Liver (tissue), 9 donors: ENCODE measurements around the gene DHRS2. TPM values are rescaled to one million over a fixed set of nuclear protein-coding genes. Genes with fewer than 3 reads are reported as not detected.

Source experiments
- DNase-seq: peaks from one replicate; pipeline ENCODE4 v3.0.0-alpha.2; 2017; ENCODE audit warnings: low spot score
- H3K27ac ChIP-seq, 2 donors: one replicate each; pipeline ENCODE4 v1.7.0; 2013; ENCODE audit warnings: inconsistent platforms in 2 of 2, low read length in 2 of 2, control low read depth in 1 of 2, low read depth in 1 of 2, mild to moderate bottlenecking in 1 of 2
- H3K27me3 ChIP-seq, 4 donors: one replicate each; pipeline versions ENCODE4 v1.6.1 to v1.7.0; 2013; ENCODE audit warnings: low read length in 3 of 4, inconsistent platforms in 1 of 4, mild to moderate bottlenecking in 1 of 4, moderate library complexity in 1 of 4; ENCODE audit not compliant: control insufficient read depth in 4 of 4, insufficient read depth in 4 of 4
- H3K36me3 ChIP-seq, 4 donors: one replicate each; pipeline versions ENCODE4 v1.6.1 to v1.7.0; 2013; ENCODE audit warnings: low read length in 3 of 4, mild to moderate bottlenecking in 3 of 4, low read depth in 1 of 4, moderate library complexity in 1 of 4; ENCODE audit not compliant: control insufficient read depth in 4 of 4, insufficient read depth in 3 of 4
- H3K4me1 ChIP-seq, 4 donors: one replicate each; pipeline versions ENCODE4 v1.6.1 to v1.7.0; 2013; ENCODE audit warnings: low read length in 3 of 4, mild to moderate bottlenecking in 3 of 4, moderate library complexity in 1 of 4; ENCODE audit not compliant: control insufficient read depth in 4 of 4, insufficient read depth in 4 of 4
- H3K4me3 ChIP-seq, 3 donors: one replicate each; pipeline versions ENCODE4 v1.6.1 to v1.7.0; 2013; ENCODE audit warnings: low read length in 3 of 3, control low read depth in 1 of 3, low read depth in 1 of 3, mild to moderate bottlenecking in 1 of 3
- H3K9ac ChIP-seq, 2 donors: one replicate each; pipeline ENCODE4 v1.7.0; 2013; ENCODE audit warnings: low read length in 2 of 2, mild to moderate bottlenecking in 2 of 2, moderate library complexity in 2 of 2, control low read depth in 1 of 2, low read depth in 1 of 2
- H3K9me3 ChIP-seq, 4 donors: one replicate each; pipeline versions ENCODE4 v1.6.1 to v1.7.0; 2013; ENCODE audit warnings: low read length in 3 of 4; ENCODE audit not compliant: control insufficient read depth in 4 of 4
- EGR1 ChIP-seq, 2 donors: IDR thresholded peaks; 2 replicates each; pipeline ENCODE4 v1.6.1; 2016 to 2018; ENCODE audit warnings: antibody characterized with exemption in 2 of 2, low read depth in 2 of 2
- FOXA1 ChIP-seq: IDR thresholded peaks from 2 replicates; pipeline ENCODE4 v1.6.1; 2016; ENCODE audit warnings: antibody characterized with exemption
- FOXA2 ChIP-seq: IDR thresholded peaks from 2 replicates; pipeline ENCODE4 v1.6.1; 2016; ENCODE audit warnings: antibody characterized with exemption
- GABPA ChIP-seq, 2 donors: IDR thresholded peaks in 1 of 2; conservative IDR thresholded peaks in 1 of 2; 2 replicates each; pipeline ENCODE4 v1.6.1; 2016; ENCODE audit warnings: antibody characterized with exemption in 2 of 2, mild to moderate bottlenecking in 1 of 2, moderate library complexity in 1 of 2
- HNF4A ChIP-seq, 2 donors: conservative IDR thresholded peaks; 2 replicates each; pipeline ENCODE4 v1.6.1; 2016; ENCODE audit warnings: antibody characterized with exemption in 2 of 2, mild to moderate bottlenecking in 2 of 2
- HNF4G ChIP-seq: IDR thresholded peaks from 2 replicates; pipeline ENCODE4 v1.6.1; 2016; ENCODE audit warnings: antibody characterized with exemption
- JUND ChIP-seq, 2 donors: IDR thresholded peaks; 2 replicates each; pipeline ENCODE4 v1.6.1; 2016; ENCODE audit warnings: antibody characterized with exemption in 2 of 2
- RAD21 ChIP-seq, 2 donors: IDR thresholded peaks; 2 replicates each; pipeline ENCODE4 v1.6.1; 2016; ENCODE audit warnings: antibody characterized with exemption in 2 of 2, mild to moderate bottlenecking in 2 of 2
- RXRA ChIP-seq, 2 donors: IDR thresholded peaks; 2 replicates each; pipeline ENCODE4 v1.6.1; 2017 to 2018; ENCODE audit warnings: antibody characterized with exemption in 2 of 2, mild to moderate bottlenecking in 1 of 2
- SP1 ChIP-seq: IDR thresholded peaks from 2 replicates; pipeline ENCODE4 v1.6.1; 2018; ENCODE audit warnings: antibody characterized with exemption, mild to moderate bottlenecking
- TAF1 ChIP-seq: conservative IDR thresholded peaks from 2 replicates; pipeline ENCODE4 v1.6.1; 2016; ENCODE audit warnings: antibody characterized with exemption, mild to moderate bottlenecking
- YY1 ChIP-seq: IDR thresholded peaks from 2 replicates; pipeline ENCODE4 v1.6.1; 2016; ENCODE audit warnings: antibody characterized with exemption, mild to moderate bottlenecking
- WGBS: extraction: QIAGEN DNeasy Blood & Tissue Kit; methylation state at CpG from one replicate; pipeline ENCODE4 v1.1.7; 2013; 5-methylcytosine and 5-hydroxymethylcytosine counted together
- polyA plus RNA-seq, 2 donors: library from polyadenylated mRNA; stranded (reverse) in 1 of 2; unstranded in 1 of 2; fragments of 200-250 nt in 1 of 2; fragments of >200 nt in 1 of 2; fragmentation: Nextera tagmentation in 1 of 2; extraction: Ambion mirVana in 1 of 2; gene quantifications; one replicate each; pipeline versions ENCODE4 v1.2.1 to v1.2.3, GENCODE V29; 2013 to 2015
- total RNA-seq, 2 donors: library from RNA; depleted of rRNA; stranded (reverse); fragments of >200 nt; gene quantifications; one replicate each; pipeline ENCODE4 v1.2.3, GENCODE V29; 2014
- TF ChIP-seq, protein P1 (sequence below): fragments of 150-350 bp; IDR thresholded peaks from 2 replicates; pipeline ENCODE4 v1.5.1; 2017; ENCODE audit warnings: improper control_type of control experiment, low read depth, low read length; ENCODE audit not compliant: missing input control
- TF ChIP-seq, protein P2 (sequence below): IDR thresholded peaks from 2 replicates; pipeline ENCODE4 v1.6.1; 2016; ENCODE audit warnings: antibody characterized with exemption
- TF ChIP-seq, protein P3 (sequence below): IDR thresholded peaks from 2 replicates; pipeline ENCODE4 v1.6.1; 2016; ENCODE audit warnings: antibody characterized with exemption, mild to moderate bottlenecking
- TF ChIP-seq, protein P4 (sequence below): IDR thresholded peaks from 2 replicates; pipeline ENCODE4 v1.6.1; 2016; ENCODE audit warnings: antibody characterized with exemption
- donor health status: healthy.
- donor health status: healthy.
- donor health status: healthy.
- donor health status: healthy.
- donor health status: healthy.

The DHRS2 gene
- total and polyA plus RNA-seq, 4 donors = 0.33 to 1.0 (median 0.62) TPM

DNA sequence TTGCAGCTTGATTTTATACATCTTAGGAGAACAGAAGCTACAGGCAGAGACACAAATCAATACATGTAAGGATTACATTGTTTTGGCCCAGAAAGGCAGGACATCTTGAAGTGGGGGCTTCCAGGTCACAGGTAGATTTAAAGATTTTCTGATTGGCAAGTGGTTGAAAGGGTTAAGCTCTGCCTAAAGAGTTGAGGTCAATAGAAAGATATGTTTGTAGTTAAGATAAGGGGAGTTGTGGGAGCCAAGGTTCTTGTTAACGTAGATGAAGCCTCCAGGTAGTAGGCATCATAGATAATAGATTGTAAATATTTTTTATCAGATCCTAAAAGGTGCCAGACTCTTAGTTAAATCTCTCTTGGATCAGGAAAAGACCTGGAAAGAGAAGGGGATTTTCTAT is 5.5 kb upstream of the DHRS2 start:
- peaks cover 0 to 8% (median 3%) of the 10 kb centered on the region in 4 donors for H3K4me1 ChIP-seq
- no peak overlapping the region for H3K4me3 ChIP-seq
- WGBS = 68% methylated on average over 1 of the region's 1 CpG
- H3K27ac ChIP-seq = no peak overlapping the region
- H3K27me3 ChIP-seq = no peaks in the 10 kb centered on the region
- no peak for TF ChIP-seq JUND (IDR thresholded peaks at IDR 0.05)
- TF ChIP-seq, protein P1, sequence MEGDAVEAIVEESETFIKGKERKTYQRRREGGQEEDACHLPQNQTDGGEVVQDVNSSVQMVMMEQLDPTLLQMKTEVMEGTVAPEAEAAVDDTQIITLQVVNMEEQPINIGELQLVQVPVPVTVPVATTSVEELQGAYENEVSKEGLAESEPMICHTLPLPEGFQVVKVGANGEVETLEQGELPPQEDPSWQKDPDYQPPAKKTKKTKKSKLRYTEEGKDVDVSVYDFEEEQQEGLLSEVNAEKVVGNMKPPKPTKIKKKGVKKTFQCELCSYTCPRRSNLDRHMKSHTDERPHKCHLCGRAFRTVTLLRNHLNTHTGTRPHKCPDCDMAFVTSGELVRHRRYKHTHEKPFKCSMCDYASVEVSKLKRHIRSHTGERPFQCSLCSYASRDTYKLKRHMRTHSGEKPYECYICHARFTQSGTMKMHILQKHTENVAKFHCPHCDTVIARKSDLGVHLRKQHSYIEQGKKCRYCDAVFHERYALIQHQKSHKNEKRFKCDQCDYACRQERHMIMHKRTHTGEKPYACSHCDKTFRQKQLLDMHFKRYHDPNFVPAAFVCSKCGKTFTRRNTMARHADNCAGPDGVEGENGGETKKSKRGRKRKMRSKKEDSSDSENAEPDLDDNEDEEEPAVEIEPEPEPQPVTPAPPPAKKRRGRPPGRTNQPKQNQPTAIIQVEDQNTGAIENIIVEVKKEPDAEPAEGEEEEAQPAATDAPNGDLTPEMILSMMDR = no peak
- TF ChIP-seq, protein P2, sequence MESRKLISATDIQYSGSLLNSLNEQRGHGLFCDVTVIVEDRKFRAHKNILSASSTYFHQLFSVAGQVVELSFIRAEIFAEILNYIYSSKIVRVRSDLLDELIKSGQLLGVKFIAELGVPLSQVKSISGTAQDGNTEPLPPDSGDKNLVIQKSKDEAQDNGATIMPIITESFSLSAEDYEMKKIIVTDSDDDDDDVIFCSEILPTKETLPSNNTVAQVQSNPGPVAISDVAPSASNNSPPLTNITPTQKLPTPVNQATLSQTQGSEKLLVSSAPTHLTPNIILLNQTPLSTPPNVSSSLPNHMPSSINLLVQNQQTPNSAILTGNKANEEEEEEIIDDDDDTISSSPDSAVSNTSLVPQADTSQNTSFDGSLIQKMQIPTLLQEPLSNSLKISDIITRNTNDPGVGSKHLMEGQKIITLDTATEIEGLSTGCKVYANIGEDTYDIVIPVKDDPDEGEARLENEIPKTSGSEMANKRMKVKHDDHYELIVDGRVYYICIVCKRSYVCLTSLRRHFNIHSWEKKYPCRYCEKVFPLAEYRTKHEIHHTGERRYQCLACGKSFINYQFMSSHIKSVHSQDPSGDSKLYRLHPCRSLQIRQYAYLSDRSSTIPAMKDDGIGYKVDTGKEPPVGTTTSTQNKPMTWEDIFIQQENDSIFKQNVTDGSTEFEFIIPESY = no peak
- no peak for TF ChIP-seq FOXA2
- no peak for TF ChIP-seq TAF1
- no peak for TF ChIP-seq GABPA (IDR thresholded peaks at IDR 0.05 in 1 of 2, conservative IDR thresholded peaks at IDR 0.05 in 1 of 2)
- no peak for TF ChIP-seq HNF4G
- TF ChIP-seq FOXA1 = no peak
- no peak for TF ChIP-seq YY1
- TF ChIP-seq, protein P3, sequence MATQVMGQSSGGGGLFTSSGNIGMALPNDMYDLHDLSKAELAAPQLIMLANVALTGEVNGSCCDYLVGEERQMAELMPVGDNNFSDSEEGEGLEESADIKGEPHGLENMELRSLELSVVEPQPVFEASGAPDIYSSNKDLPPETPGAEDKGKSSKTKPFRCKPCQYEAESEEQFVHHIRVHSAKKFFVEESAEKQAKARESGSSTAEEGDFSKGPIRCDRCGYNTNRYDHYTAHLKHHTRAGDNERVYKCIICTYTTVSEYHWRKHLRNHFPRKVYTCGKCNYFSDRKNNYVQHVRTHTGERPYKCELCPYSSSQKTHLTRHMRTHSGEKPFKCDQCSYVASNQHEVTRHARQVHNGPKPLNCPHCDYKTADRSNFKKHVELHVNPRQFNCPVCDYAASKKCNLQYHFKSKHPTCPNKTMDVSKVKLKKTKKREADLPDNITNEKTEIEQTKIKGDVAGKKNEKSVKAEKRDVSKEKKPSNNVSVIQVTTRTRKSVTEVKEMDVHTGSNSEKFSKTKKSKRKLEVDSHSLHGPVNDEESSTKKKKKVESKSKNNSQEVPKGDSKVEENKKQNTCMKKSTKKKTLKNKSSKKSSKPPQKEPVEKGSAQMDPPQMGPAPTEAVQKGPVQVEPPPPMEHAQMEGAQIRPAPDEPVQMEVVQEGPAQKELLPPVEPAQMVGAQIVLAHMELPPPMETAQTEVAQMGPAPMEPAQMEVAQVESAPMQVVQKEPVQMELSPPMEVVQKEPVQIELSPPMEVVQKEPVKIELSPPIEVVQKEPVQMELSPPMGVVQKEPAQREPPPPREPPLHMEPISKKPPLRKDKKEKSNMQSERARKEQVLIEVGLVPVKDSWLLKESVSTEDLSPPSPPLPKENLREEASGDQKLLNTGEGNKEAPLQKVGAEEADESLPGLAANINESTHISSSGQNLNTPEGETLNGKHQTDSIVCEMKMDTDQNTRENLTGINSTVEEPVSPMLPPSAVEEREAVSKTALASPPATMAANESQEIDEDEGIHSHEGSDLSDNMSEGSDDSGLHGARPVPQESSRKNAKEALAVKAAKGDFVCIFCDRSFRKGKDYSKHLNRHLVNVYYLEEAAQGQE = no peak
- no peak overlapping the region for H3K9ac ChIP-seq
- H3K36me3 ChIP-seq = no peaks in the 10 kb centered on the region
- H3K9me3 ChIP-seq = no peaks in the 10 kb centered on the region
- no peak for DNase-seq

DNA sequence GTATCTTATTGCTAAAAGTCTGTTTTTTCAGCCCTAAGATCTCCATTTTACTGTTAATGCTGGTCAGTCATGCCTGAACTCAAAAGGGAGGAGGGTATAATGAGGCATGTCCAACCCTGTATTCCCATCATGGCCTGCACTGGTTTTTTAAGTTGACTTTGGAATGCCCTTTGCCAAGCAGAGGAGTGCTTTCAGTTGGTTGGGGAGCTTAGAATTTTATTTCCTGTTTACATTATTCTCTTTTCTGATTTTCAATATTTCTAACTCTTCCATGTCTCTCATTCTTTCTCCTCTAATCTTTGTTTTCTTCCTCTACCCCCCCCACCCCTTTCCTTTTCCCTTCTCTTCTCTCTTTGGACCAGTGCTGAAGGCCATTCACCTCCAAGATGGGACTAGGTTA is 4.9 kb upstream of the DHRS2 start:
- Histone ChIP-seq H3K27ac (no peak overlapping the region), H3K9me3 (no peaks in the 10 kb centered on the region), H3K27me3 (no peaks in the 10 kb centered on the region), H3K4me1 (peaks cover 0 to 8% (median 3%) of the 10 kb centered on the region in 4 donors), H3K9ac (no peak overlapping the region), H3K36me3 (no peaks in the 10 kb centered on the region), H3K4me3 (no peak overlapping the region)
- no peak for DNase-seq
- TF ChIP-seq, protein P3 = no peak
- TF ChIP-seq YY1 = no peak
- TF ChIP-seq GABPA (IDR thresholded peaks at IDR 0.05 in 1 of 2, conservative IDR thresholded peaks at IDR 0.05 in 1 of 2) = no peak
- TF ChIP-seq TAF1 = no peak
- no peak for TF ChIP-seq EGR1 (IDR thresholded peaks at IDR 0.05; ENCODE audit: low read depth in 2 of 2)
- TF ChIP-seq, protein P1 = no peak
- no peak for TF ChIP-seq HNF4A (conservative IDR thresholded peaks at IDR 0.05)
- no peak for TF ChIP-seq HNF4G
- TF ChIP-seq RXRA (IDR thresholded peaks at IDR 0.05) = no peak
- no peak for TF ChIP-seq RAD21 (IDR thresholded peaks at IDR 0.05)
- TF ChIP-seq, protein P4, sequence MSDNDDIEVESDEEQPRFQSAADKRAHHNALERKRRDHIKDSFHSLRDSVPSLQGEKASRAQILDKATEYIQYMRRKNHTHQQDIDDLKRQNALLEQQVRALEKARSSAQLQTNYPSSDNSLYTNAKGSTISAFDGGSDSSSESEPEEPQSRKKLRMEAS = no peak
- no peak for TF ChIP-seq FOXA1
- TF ChIP-seq JUND (IDR thresholded peaks at IDR 0.05) = no peak
- TF ChIP-seq SP1 = no peak
- no peak for TF ChIP-seq FOXA2
